Erythroblast (primary cell): ENCODE data around the gene BACE2.

Experiments
- GATA1 ChIP-seq: IDR thresholded peaks from 2 replicates; pipeline ENCODE4 v1.6.1; 2011; ENCODE audit warnings: low read depth, mild to moderate bottlenecking, control low read depth, low read length, moderate library complexity
- POLR2A ChIP-seq: IDR thresholded peaks from 2 replicates; pipeline ENCODE4 v1.6.1; 2011; ENCODE audit warnings: mild to moderate bottlenecking, low read length

- TF ChIP-seq POLR2A (no peak), GATA1 (no peak)
These were observed 149.5 kb downstream of the BACE2 start for GRCh38 chr21:41317458-41317857.
